HTR-8/SVneo (cell line): ENCODE data around the gene SPECC1.
"Not testable (repeated sequence)": the region's sequence is repeated elsewhere in the genome, so short reads cannot be mapped to it uniquely, and the experiment has no call there.

Experiments used
- DNase-seq: peaks from one replicate; pipeline ENCODE4 v3.0.0; 2011; ENCODE audit warnings: low spot score, mixed read lengths; ENCODE audit not compliant: insufficient read length
- FAIRE-seq: peaks from 2 replicates; lab custom pipeline; 2011; peaks lifted over from hg19 to GRCh38; lab: Jason Lieb, UNC

Gene SPECC1

DNA sequence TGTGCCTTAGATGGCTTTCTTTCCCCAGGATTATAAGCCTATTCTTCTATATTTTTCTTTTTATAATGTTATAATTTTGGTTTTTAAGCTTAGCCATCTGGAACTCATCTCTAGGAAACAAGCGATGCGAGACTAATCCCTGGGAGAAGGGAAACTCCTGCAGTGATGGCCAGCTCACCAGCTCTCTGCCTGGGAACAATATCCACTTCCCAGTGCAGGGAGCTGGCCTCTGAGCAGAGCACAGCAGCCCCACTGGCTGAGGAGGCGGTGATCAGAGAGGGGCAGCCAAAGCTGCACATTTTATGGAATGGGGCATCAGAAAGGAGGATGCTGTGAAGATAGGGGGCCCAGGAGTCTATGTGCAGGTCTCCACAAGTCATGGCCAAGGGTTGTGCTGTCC is 274.9 kb downstream of the SPECC1 start:
- DNase-seq: no peak
- no peak for FAIRE-seq

- DNase-seq (no peak), FAIRE-seq (no peak)
These were observed 275.6 kb downstream of the SPECC1 start for GRCh38 chr17:20284570-20285295.

DNA sequence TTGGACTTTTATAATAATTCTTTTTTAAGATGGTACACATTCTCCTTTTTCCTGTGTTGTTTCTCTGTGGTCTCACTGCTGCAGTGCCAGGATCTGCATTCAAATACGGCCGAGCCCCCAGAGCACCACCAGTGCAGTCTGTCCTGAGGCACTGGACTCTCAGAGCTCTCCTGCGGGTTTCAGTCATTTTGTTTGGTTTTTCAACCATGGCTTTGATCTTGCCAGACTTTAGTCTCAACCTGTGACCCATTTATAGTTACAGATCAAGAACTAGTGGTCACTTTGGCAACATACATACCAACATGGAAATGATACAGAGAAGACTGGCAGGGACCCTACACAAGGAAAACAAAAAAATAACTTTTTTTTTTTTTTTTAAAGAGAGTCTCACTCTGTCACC is 280.8 kb downstream of the SPECC1 start:
- DNase-seq (no peak), FAIRE-seq (no peak)

GRCh38 chr17:20291853-20292252 is 282.7 kb downstream of the SPECC1 start:
- DNase-seq (no peak), FAIRE-seq (no peak)

- DNase-seq (no peak), FAIRE-seq (no peak)
These were observed 284.3 kb downstream of the SPECC1 start for GRCh38 chr17:20293501-20293900.

GRCh38 chr17:20294120-20294519 is 285.0 kb downstream of the SPECC1 start:
- DNase-seq (no peak), FAIRE-seq (no peak)

DNA sequence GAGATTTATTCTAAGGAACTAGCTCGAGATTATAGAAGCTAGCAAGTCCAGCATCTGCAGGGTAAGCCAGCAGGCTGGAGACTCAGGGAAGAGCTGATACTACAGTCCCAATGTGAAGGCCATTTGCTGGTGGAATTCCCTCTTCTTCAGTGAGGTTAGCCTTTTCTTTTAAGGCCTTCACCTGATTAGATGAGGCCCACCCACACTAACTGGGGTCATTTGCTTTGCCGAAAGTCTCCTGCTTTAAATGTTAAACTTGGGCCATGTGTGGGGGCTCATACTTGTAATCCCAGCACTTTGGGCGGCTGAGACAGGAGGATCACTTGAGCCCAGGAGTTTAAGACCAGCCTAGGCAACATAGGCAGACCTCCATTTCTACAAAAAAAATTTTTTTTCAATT is 289.9 kb downstream of the SPECC1 start:
- FAIRE-seq: no peak
- DNase-seq: no peak

DNA sequence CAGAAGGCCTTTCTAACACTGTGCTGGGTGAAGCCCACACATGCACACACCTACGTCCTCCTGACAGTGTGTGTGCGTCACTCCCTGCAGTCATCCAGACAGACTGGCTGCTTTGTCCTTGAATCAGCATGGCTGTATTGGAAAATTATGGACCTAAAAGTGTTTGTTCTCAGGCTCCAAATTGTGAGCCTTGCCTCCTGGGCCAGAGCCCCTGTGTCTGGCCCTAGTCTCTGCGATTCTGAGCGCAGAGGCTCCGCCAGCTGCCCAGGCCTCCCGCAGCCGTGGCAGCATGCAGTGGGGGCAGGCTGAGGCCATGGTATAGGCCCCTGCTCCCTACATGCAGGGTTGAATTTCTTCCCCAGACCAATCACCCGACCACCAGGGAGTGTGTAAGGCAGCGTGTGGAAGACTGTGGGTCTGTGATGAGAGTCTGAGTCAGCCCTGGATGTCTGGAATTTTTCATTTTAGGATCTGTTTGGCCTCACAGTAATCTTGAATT is 291.3 kb downstream of the SPECC1 start:
- FAIRE-seq (peak; percentile 49), DNase-seq (no peak)

DNA sequence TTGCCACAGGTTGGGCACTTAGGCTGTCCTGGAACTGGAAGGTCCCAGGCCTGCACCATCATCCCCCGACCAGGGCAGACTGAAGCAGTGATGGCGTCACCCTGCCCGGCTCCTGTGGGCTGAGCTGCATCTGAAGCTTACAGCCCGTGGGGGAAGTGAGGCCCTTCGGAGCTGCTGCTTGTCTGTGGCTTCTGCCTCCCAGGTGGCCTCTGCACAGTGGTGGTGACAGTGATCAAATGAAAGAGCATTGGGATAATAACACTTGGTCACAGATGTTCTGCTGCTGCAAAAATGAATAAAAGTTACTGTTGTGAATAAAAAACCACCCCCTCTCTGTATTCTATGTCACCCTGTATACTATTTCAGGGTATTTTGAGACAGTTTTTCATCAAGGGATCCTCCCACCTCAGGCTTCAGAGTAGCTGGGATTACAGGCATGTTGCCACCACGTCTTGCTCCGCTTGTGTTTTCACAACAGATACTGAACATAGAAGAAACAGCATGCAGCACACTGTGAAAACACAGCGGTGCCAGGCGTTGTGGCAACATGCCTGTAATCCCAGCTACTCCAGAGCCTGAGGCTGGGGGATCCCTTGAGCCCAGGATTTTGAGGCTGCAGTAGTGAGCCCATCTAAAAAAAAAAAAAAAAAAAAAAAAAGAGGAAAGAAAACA is 293.2 kb downstream of the SPECC1 start:
- DNase-seq (no peak), FAIRE-seq (no peak)

GRCh38 chr17:20304961-20305360 is 295.8 kb downstream of the SPECC1 start:
- FAIRE-seq: peak; percentile 65
- no peak for DNase-seq

- FAIRE-seq: no peak
- DNase-seq: no peak
These were observed 297.8 kb downstream of the SPECC1 start for GRCh38 chr17:20306924-20307323.

DNA sequence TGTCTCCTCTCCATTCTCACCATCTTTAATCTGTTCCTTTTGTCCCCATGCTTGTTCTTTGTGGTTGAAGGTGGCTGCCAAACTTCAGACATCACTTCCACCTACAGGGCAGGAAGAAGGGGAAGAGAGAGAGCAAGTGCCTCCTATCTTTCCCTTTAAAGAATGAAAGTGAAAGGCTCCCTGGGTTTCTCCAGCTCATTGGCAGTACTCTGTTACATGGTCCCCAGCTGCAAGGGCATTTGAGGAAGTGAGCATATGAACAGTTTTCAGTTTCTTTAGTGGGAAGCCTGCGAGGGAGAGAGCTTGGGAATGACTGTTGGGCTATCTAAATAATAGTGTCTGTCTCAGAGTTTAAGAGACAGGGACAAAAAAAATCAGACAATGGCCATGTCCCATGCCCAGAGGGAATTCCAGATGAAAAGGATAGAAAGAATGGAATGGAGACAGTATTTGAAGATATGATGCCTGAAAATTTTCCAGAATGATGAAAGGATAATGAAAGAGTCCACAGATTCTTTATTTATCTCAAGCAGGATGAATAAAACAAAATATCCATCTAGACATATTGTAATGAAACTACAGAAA is 298.3 kb downstream of the SPECC1 start:
- no peak for DNase-seq
- FAIRE-seq: no peak

DNA sequence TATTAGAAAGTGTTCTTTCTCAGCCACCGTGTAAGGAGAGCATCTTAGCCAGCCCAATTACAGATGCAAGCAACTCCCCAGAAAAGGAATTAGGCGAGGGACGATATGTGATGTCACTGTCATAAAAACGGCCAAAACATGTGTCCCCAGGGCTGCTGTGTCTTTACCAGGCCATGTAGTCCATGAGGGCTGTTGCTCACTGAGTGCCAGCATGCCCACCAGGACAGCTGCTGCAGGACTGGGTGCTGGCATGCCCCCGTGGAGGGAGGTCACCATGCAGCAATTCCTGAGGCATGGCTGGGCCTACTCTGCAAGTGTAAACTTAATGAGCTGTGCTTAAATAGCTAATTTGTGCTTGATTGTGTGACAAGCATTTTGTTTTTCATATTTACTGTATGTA is 301.3 kb downstream of the SPECC1 start:
- FAIRE-seq (peak; percentile 80), DNase-seq (no peak)

GRCh38 chr17:20313306-20313705 is 304.1 kb downstream of the SPECC1 start:
- no peak for DNase-seq
- FAIRE-seq: peak; percentile 51

DNA sequence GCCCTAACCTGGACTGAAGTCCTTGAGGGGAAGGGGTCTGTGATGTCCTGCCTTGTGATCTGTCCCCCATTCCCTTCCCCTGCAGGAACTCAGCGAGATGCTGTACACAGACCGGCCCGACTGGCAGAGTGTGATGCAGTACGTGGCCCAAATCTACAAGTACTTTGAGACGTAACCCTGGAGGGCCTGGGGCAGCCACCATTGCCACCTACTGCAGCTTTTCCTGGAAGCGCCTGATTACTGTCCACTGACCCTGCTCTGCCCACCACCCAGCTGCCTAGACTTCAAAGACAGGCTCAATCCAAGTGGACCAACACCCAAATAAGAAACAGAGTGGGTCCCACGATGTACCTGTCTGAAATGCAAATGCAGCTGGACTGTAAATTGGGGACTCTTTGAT is 304.7 kb downstream of the SPECC1 start:
- no peak for FAIRE-seq
- no peak for DNase-seq

GRCh38 chr17:20314834-20315233 is 305.7 kb downstream of the SPECC1 start:
- FAIRE-seq (no peak), DNase-seq (no peak)

DNA sequence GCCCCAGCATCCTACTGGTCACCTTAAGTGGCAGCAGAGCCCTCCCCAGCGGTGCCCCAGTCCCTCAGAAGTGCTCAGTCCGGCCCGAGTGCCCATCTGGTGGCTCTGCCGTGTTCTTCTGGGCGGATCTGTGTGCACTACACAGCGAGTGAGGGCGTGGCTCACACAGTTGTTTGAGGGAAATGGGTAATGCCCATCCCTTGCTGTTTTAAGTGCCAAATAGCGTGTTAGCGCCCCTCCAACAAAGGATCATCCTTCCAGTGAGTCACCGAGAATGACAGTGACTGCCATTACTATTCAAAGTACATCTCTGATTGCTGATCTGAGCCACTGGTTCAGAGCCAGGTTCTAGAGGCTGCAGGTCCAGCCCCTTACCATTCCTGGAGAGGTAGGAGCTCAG is 306.2 kb downstream of the SPECC1 start:
- FAIRE-seq (peak; percentile 38), DNase-seq (no peak)

DNA sequence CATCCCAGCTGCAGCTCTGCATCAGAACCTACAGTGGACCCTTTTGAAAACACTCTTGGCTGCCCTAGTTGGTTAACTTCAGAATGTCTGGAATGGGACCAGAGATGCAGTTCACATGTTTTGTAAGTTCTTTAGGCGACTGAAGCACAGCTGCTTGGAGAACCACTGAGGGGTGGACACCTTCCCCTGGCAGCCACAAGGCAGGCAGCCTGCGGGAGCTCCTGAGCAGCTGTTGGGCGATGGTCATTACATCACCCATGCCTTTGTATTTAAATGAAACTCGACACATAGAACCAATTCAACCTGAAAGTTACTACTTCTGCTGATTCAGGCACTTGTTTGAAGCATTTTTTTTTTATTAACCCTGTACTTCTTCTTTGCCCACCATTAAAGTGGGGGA is 306.7 kb downstream of the SPECC1 start:
- no peak for FAIRE-seq
- DNase-seq: no peak

DNA sequence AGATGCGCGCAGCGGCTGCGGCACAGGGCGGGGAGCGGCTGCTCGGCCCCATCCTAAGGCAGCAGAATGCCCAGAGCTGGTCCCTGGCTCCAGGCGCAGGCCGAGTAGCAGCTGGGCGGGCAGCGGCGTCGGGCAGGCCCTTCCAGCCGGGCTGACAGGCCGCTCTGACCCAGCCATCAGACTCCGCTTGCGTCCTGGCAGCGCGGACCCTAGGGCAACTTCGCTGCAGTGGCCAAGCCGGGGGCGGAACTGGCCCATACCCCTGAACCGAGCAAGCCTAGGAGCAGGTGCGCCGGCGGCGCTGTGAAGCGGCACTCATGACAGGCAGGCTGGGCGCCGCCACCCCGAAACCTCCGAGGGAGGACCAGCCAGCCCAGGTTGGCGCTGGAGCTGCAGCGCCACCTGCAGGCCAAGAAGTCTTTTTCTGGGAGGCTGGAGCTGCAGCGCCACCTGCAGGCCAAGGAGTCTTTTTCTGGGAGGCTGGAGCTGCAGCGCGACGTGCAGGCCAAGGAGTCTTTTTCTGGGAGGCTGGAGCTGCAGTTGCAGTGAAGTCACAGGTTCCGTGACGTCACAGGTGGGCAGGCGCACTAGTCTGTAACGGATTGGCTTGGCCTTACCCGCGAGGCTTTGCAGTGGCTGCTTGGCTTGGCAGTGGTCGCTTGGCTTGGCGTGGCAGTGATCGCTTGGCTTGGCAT is 311.5 kb downstream of the SPECC1 start:
- not testable (repeated sequence) for FAIRE-seq, DNase-seq

- not testable (repeated sequence) for FAIRE-seq, DNase-seq
These were observed 312.2 kb downstream of the SPECC1 start for GRCh38 chr17:20321357-20321756.

DNA sequence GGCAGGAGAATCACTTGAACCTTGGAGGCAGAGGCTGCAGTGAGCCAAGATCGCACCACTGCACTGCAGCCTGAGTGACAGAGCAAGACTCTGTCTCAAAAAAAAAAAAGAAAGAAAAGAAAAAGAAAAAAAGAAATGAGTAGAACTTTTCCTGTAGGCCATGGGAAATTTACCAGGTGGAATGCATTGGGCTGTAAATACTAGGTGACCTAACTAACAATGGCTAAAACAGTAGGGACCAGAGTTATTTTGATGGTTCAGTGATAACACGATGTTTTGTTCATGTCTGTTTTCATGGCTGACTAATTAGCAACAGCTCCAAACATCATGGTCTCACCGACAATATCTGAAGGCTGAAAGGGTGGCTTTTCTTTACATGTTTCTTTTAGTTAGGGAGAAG is 318.6 kb downstream of the SPECC1 start:
- FAIRE-seq, DNase-seq: not testable (repeated sequence)
